GM21360 (cell line): ENCODE measurements around the gene KCNH5.
"Not testable (repeated sequence)": the region's sequence is repeated elsewhere in the genome, so short reads cannot be mapped to it uniquely, and the experiment has no call there.

Experiments used
- ATAC-seq: cut with Tn5 transposase; IDR thresholded peaks from one replicate; pipeline ENCODE4 v1.9.1; 2021; ENCODE audit warnings: mild to moderate bottlenecking, moderate library complexity; ENCODE audit not compliant: unreplicated experiment

Gene KCNH5

DNA sequence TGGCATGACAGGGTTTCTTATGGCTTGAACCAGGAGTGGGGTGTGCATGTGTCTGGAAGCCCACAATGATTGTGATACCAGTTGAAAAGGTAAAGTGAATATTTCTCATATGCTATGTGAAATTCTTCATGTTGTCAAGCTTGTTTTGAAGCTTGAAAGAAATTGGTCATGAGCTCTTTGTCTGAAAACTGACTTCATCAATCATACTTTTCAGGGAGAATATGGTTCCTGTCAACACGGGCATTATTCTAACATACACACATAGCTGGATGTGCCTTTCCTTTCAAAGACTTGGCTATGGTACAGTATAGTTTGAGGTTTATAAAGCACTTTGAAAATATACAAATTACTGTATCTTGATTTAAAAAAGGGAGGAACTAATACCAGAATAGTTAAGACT lies 158.8 kb downstream of the KCNH5 start:
- ATAC-seq, result no peak

DNA sequence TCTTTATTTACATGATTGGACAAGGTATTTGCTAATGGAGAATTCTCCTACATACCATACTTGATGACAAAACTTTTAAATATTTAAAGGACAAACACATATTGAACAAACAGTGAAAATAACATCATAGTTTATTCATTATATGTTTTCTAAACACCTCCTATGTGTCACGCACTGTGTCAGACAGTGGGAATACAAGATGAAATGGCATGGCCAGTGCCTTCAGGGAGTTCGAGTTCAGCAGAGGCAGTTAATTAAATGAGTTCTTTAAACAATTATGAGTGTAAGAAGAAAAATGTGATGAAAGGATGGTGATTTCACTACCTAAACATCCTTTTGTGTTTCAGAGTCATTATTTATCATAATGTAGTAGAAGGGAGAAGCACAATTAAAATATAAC lies 159.8 kb downstream of the KCNH5 start:
- no peak for ATAC-seq

DNA sequence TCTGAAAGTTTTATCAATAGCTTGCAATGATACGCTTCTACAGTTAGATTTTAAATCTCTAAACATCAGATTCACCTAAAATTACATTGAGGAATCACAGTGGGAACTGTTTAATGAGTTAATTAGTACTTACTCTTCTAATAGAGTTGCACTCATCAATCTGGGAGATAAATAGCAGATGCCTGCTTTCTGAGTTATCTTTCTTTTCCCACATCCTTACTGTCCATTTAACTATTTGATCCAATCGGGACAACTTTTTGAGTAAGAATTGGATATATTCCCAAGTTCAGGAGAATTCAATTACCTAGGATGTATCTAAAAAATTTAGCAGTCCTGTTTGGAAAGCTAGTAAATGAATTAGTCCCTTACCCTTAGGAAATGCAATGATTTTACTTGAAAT lies 162.3 kb downstream of the KCNH5 start:
- no peak for ATAC-seq

DNA sequence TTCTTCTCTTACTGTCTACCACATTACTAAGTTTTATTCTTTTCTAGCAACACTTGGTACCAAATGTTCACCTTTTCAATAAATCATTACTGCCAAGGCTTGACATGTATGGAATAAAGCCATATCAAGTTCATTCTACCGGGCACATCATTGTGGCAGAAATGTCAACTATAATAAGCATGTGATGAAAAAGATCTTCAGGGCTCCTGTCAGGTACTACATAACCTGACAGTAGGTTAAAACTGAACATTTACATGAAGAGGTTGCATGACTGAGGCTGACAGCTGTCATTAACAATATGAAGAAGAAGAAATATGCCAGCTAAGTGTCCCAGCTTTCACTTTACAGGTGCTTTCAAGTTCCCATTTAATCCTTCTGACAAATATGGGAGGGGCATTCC lies 178.9 kb downstream of the KCNH5 start:
- no peak for ATAC-seq

DNA sequence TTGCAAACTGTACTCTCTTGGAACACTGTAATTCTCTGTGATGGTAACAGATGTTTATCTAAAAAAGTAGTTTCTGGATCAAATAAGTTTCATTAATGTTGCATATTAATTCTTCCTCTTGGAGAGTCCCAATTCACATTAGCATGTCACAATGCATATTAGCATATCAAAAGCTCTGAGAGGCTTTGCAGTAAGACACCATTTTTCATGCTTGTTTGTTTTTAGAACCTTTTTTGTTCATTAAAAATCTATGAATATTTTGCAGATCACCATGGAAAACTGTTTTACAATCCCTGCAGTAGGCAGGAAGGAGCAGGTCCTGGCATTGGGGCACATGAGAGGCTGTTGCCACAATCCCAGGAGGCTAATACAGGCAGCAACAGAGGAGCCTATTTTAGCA lies 180.7 kb downstream of the KCNH5 start:
- ATAC-seq, result no peak

DNA sequence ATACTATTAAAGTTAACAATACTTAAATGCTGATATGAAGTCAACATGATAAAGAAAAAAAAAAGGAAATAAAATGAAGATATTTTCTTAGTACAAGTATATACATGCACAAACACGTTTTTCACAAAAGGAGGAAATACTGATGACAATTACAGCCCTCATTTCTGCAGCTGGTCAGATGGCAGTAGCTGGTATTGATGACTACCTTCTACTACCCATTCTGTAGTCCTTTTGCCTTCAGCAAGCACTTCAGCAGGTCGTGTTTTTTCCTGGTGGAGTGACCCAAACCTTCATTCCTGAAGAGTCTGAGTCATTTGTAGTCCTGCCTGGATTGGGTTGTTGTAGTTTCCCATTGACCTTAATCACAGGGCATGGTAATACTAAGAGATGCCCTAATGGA lies 187.2 kb downstream of the KCNH5 start:
- not testable (repeated sequence) for ATAC-seq

DNA sequence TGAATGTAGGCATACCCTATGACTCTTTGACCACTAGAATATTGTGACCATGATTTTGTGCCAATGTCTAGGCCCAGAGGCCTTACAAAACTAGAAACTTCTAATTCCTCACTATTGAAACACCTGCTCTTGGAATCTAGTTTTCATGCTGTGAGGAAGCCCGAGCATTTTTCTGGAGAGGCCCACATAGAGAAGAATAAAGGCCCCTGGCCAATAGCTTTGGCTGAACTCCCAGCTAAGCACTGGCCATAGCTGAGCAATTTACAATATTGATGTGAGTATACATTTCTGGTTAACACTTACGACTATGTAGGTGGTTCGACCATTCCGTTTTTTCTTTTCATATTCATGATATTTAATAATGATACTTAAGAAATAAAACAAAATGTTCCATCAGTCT lies 190.3 kb downstream of the KCNH5 start:
- no peak for ATAC-seq

DNA sequence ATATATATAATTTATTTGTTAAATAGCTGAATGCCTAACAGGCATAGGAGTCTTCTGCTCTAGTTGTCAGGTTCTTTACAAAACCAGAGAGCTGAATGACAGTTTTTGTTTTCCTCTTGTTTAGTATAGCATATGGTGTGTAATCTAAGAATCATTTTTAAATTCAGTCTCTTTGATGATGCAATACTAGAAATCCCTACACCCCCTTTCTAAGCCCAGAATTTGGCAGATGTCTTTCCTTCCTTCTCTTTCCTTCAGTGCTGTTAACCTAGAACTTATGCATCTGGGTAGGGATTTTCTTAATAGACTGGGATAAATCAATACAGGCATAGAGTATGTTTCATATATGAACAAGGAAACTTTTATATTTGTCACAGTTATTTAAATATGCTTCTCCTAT lies 198.1 kb downstream of the KCNH5 start:
- ATAC-seq, result no peak

DNA sequence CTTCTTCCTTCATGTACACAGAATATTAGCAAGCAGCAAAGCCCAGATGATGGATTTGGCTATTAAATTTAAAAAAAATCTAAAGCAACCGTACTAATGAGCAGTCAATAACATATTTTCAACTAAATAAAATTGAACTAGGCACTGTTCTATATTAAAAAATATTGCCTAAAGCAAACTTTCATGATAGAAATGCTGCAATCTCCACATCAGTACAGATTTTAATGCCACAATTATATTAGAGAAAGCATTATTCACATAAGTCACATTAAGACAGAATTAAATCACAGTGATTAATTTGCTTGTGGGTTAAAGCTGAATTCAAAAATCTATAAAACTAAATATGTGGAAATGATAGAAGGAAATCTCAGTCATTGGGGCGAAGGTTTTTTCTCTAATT lies 200.7 kb downstream of the KCNH5 start:
- ATAC-seq, result no peak

DNA sequence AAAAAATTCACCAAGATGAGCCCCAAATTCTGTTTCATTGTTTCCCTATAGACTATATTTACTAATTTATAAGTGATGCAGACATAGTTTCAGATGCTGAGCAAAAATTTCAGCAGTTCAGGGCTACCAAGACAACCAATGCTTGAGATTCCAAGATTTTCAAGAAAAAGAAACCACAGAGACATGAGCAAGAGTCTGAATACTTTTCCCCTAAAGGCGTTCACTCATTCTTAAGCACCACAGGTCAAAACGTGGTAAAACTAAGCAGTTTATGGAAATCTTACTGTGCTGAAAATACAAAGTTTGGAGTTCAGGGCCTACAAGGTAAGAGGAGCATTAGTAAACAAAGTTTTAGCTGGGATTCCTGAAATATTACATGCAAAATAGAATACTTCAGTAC lies 221.2 kb downstream of the KCNH5 start:
- ATAC-seq, result no peak

DNA sequence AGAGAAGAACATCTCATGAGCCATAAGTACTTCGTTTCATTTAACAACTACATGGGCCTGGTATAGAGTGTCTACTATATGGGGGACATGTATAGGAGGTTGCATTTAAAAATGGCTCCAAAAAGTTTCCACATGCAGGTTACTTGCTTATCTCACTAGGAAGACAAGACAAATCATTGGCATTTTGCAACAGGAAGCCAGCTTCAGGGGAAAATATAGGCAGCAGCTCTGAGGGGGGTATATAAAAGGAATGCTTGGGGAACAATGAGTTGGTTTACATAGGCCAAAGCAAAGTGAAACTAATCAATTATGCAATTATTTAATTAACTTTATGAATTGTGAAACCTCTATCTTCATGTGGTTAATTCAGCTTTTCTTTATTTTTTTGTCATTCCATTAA lies 225.3 kb downstream of the KCNH5 start:
- ATAC-seq, result no peak

DNA sequence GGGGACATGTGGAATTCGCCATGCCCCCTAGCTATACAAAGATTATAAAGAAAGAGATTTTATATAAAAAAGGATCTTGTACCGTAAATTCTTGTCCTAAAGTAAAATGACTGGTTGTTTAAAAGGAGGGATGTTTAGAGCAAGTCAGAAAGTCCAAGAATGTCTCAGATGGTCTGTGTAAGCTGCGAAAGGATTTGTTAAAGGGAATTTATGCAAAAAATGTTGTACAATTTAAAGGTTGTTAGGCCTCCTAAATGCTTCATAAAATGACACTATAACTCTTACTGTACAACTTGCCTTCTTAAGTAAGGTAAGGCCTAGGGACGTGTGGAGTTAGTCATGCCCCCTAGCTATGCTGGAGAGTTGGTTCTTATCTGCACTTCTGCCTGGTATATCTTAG lies 237.6 kb downstream of the KCNH5 start:
- ATAC-seq, result no peak

DNA sequence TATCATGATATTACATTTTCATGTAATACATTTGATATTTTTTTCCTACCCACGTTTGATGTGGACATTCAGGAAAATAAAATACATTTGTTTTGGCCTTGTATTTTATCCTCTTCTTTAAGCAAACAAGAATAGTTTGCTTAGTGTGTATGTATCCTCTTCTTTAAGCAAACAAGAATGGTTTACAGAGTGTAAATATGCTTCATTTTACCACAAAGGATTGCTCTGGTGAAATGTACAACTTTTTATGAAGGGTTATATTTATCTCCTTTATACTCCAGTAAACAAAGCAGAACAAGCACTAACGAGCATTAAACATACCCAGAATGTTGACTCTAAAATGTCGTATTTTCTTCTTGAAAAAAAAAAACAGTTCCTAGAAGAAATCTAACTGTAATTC lies 244.7 kb downstream of the KCNH5 start:
- ATAC-seq, result no peak

DNA sequence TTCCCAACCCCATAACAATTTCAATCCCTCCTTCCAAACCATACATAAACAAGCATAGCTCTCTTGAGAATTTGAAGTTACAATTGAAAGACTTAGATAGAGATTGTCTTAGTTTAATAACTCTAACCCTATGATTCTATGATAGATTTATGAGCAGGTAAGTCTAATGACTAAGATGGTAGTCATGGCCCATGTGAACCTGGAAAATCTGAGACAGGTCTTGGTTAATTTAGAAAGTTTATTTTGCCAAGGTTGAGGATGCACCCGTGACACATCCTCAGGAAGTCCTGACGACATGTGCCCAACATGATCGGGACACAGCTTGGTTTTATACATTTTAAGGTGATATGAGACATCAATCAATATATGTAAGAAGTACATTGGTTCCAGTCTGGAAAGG lies 248.8 kb downstream of the KCNH5 start:
- no peak for ATAC-seq

DNA sequence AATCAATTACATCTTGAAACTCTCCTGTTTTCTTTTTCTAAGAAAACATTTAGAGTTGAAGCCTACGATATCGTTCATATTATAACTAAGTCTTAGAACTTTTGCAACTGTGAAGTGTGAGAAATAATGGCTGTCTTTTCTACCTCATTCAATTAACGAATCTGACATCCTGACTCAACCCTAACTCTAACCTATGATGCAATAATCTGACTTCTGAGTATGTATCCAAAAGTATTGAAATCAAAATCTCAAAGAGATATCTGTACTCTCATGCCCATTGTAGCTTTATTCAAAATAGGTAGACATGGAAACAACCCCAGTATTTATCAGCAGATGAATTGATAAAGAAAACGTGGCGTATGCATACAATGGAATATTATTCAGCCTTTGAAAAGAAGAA lies 252.7 kb downstream of the KCNH5 start:
- no peak for ATAC-seq

DNA sequence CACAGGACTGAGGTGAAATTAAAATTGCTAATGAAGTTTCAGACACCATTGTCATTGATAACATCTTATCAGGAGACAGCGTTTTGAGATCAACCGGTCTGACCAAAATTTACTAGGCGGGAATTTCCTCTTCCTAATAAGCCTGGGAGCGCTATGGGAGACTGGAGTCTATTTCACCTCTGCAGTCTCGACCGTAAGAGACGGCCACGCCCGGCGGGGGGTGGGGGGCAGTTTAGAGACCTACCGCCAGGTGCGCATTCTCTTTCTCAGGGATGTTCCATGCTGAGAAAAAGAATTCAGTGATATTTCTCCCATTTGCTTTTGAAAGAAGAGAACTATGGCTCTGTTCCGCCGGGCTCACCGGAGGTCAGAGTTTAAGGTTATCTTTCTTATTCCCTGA lies 263.9 kb downstream of the KCNH5 start:
- not testable (repeated sequence) for ATAC-seq

DNA sequence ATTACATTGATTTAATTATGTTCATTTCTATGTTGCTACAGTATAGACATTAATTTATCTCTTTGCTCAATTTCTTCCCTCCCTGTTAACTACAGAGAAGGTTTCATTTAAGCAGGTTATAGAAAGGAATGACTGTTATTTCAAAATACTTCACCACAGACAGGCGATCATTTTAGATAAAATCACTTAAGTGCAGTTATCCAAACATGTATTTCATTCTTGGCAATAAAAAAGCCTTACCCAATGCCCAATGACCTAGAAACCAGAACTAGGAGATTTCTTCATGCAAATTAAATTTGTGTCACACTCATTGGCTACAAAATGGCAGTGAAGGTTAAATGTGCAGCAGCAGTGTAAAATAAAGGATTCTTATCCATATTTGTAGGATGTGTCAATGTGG lies 266.4 kb downstream of the KCNH5 start:
- no peak for ATAC-seq

DNA sequence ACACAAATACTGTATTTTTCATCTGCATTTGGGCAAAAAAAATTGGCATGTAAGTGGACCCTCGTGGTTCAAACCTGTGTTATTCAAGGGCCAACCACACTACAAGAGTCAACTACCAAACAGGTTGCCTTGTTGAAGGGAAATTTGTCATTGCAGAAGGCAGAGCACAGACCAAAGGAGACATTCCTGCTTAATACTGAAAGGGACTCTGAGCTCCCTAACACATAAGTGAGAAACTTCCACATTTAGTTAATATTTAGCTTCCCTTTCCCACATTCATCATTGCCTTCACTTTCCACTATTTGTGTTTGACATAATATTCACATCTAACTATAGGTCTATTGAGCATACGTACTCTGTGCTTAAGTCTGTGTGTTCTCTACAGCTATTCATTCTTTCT lies 266.9 kb downstream of the KCNH5 start:
- ATAC-seq, result no peak

DNA sequence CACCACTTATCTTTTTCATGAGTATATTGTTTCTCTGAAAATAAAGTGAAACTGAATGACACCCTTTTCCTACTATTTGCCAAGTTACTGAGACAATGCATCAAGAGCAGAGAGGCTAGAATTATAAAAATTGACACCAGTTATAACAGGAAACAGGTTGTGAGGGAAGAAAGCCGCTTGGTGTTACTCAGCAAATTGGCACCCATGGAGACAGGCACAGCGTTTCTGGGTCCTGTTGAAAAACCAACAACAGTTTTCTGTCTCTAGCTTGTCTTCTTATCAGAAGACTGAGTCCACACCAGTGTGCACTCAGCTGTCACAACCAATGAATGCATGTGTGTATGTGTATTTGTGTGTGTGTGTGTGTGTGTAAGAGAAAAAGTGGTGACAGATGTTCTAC lies 267.7 kb downstream of the KCNH5 start:
- no peak for ATAC-seq

DNA sequence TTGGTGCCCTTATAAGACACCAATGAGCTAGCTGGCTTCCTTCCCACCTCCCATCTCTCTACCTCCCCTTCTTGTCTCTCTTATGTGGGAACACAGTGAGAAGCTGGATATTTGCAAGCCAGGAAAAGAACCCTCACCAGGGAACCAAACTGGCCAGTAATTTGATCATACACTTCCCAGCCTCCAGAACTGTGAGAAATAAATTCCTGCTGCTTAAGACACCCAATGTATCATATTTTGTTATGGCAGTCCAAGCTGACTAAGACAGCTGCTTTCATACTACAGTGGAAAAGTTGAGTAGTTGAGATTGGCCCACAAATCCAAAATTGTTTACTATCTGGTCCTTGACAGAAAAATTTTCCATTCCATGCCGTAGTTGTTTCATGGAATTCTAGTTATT lies 269.0 kb downstream of the KCNH5 start:
- ATAC-seq, result no peak

DNA sequence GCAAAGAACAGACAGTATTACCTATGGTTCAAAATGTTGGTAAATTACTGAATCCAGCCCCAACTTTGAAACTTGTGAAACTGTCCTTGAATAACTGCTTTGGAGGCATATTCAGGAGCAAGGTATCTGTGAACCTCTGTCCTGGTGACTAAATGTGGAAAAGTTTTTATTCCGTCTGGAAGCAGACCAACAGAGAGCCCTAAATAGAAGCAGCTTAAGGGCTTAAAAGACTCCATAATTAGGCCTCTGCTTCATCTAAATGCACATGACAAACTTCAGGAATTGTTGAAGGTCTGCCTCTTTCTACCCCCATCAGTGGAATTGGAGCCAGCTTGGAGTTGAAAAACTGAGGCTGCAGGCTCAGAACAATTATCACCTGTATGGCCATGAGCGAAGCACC lies 276.5 kb downstream of the KCNH5 start:
- no peak for ATAC-seq

DNA sequence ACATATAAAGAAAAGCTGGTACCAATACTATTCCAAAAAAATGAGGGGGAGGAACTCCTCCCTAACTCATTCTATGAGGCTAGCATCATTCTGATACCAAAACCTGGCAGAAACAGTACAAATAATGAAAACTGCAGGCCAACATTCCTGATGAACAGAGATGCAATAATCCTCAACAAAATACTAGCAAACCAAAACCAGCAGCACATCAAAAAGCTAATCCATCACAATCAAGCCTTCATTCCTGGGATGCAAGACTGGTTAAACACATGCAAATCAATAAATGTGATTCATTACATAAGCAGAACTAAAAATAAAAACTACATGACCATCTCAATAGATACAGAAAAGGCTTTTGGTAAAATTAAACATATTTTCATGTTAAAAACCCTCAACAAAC lies 281.3 kb downstream of the KCNH5 start:
- ATAC-seq, result no peak

DNA sequence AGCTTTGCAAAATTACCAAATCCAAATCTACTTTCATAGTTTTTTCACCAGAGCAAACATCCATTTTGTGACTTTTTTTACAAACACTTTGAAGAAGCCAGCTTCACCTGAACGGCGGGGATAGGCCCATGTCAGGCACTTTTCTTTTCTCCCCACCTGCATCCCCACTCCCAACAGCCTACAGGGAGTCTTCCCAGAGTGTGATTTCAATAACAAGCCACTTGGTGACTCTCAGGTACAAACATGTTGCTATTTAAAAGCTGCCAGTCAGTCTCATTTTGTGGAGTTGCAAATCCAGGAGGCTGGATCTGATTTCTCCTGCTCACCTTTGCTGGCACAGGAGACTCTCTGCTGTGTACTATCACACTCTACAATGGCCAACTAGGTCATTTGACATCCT lies 285.5 kb downstream of the KCNH5 start:
- ATAC-seq, result no peak

DNA sequence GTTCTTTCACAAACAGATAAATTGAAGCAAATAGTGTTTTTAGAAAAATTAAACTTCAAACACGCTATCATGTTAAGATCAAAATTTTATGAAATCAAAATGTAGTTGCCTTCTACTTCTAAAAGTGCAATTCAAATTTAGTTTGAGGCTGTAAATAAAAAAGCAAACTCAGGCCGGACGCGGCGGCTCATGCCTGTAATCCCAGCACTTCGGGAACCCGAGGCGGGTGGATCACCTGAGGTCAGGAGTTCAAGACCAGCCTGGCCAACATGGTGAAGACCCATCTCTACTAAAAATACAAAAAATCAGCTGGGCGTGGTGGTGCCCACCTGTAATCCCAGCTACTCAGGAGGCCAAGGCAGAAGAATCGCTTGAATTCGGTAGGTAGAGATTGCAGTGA lies 298.4 kb downstream of the KCNH5 start:
- ATAC-seq, result not testable (repeated sequence)
